Caco-2 (cell line): Measurements from ENCODE around the gene USP17L12. TPM values are rescaled to one million over a fixed set of nuclear protein-coding genes. Genes with fewer than 3 reads are reported as not detected.
"Not testable (repeated sequence)": the region's sequence is repeated elsewhere in the genome, so short reads cannot be mapped to it uniquely, and the experiment has no call there.

Source experiments
- Bru-seq: library from RNA; stranded (reverse); fragments of 400-500 nt; gene quantifications from one replicate; lab custom pipeline; 2021; lab: Mats Ljungman, UMichigan
- BruChase-seq, 2 experiments: library from RNA; stranded (reverse); fragments of 400-500 nt; gene quantifications; one replicate each; lab custom pipeline; 2021; lab: Mats Ljungman, UMichigan
- BruUV-seq: library from RNA; stranded (reverse); fragments of 400-500 nt; replicated peaks from 2 replicates; lab custom pipeline; 2021; lab: Mats Ljungman, UMichigan
- CTCF ChIA-PET: fragments of 300-600 bp; sonication (Branson Sonifier 250); formaldehyde crosslinking; loops from one replicate; lab custom pipeline; 2022; ENCODE audit warnings: antibody characterized with exemption; lab: Charles Lee
- POLR2A ChIA-PET: fragments of 300-600 bp; sonication (Branson Sonifier 250); formaldehyde crosslinking; loops from one replicate; lab custom pipeline; 2022; ENCODE audit warnings: antibody characterized with exemption; lab: Charles Lee
- DNase-seq, 2 experiments: peaks; one replicate each; pipeline versions ENCODE4 v3.0.0 to v3.0.0-alpha.2; 2020 to 2022
- H3K27me3 ChIP-seq: replicated peaks from 2 replicates; pipeline ENCODE4 v1.6.0; 2011; ENCODE audit warnings: low read length; ENCODE audit not compliant: control insufficient read depth, insufficient read depth
- H3K36me3 ChIP-seq: 2 replicates; pipeline ENCODE4 v1.5.1; 2011; ENCODE audit warnings: low read length; ENCODE audit not compliant: control insufficient read depth, insufficient read depth
- H3K4me1 ChIP-seq: fragments of 250-450 bp; sonication (Bioruptor Pico); 2 replicates; pipeline ENCODE4 v1.5.1; 2020; ENCODE audit warnings: mild to moderate bottlenecking
- H3K4me3 ChIP-seq: 2 replicates; pipeline ENCODE4 v1.5.1; 2011; ENCODE audit warnings: low read depth, mild to moderate bottlenecking, control low read depth, low read length
- H3K9me3 ChIP-seq: fragments of 250-450 bp; sonication (Bioruptor Pico); 2 replicates; pipeline ENCODE4 v1.5.1; 2020; ENCODE audit warnings: mild to moderate bottlenecking, moderate library complexity
- H3K27ac Mint-ChIP-seq: one replicate; pipeline ENCODE4 v1.8.0; 2022; ENCODE audit warnings: mixed read lengths; ENCODE audit not compliant: unreplicated experiment
- H3K27me3 Mint-ChIP-seq: one replicate; pipeline ENCODE4 v1.8.0; 2022; ENCODE audit warnings: mixed read lengths; ENCODE audit not compliant: insufficient read depth, unreplicated experiment
- H3K36me3 Mint-ChIP-seq: one replicate; pipeline ENCODE4 v1.8.0; 2022; ENCODE audit warnings: mild to moderate bottlenecking, mixed read lengths; ENCODE audit not compliant: insufficient read depth, unreplicated experiment
- H3K4me1 Mint-ChIP-seq: one replicate; pipeline ENCODE4 v1.8.0; 2022; ENCODE audit warnings: low read depth, mixed read lengths; ENCODE audit not compliant: unreplicated experiment
- H3K4me3 Mint-ChIP-seq: one replicate; pipeline ENCODE4 v1.8.0; 2022; ENCODE audit warnings: mild to moderate bottlenecking, moderate library complexity, mixed read lengths; ENCODE audit not compliant: unreplicated experiment
- H3K9me3 Mint-ChIP-seq: one replicate; pipeline ENCODE4 v1.8.0; 2022; ENCODE audit warnings: mixed read lengths; ENCODE audit not compliant: unreplicated experiment
- intact Hi-C: fragments of 100-400 bp; cut with micrococcal nuclease; formaldehyde crosslinking; loops from one replicate; pipeline ENCODE4 v1.10.0; 2022; ENCODE audit not compliant: unreplicated experiment
- long read RNA-seq: library from polyadenylated mRNA; stranded (forward); transcript quantifications from one replicate; pipeline ENCODE4 v2.0.0, GENCODE V29; 2022
- total RNA-seq: library from RNA; stranded (reverse); gene quantifications from 2 replicates; pipeline ENCODE4 v1.2.3, GENCODE V29; 2022

USP17L12 gene, protein sequence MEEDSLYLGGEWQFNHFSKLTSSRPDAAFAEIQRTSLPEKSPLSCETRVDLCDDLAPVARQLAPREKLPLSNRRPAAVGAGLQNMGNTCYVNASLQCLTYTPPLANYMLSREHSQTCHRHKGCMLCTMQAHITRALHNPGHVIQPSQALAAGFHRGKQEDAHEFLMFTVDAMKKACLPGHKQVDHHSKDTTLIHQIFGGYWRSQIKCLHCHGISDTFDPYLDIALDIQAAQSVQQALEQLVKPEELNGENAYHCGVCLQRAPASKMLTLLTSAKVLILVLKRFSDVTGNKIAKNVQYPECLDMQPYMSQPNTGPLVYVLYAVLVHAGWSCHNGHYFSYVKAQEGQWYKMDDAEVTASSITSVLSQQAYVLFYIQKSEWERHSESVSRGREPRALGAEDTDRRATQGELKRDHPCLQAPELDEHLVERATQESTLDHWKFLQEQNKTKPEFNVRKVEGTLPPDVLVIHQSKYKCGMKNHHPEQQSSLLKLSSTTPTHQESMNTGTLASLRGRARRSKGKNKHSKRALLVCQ
- not detected in 2 replicates for total RNA-seq
- Bru-seq, nascent RNA = not detected
- BruChase-seq, experiment 1, labeled RNA remaining after a 2-hour chase = not detected
- not detected for BruChase-seq, experiment 2, labeled RNA remaining after a 6-hour chase
- long read RNA-seq = 0 reads

DNA sequence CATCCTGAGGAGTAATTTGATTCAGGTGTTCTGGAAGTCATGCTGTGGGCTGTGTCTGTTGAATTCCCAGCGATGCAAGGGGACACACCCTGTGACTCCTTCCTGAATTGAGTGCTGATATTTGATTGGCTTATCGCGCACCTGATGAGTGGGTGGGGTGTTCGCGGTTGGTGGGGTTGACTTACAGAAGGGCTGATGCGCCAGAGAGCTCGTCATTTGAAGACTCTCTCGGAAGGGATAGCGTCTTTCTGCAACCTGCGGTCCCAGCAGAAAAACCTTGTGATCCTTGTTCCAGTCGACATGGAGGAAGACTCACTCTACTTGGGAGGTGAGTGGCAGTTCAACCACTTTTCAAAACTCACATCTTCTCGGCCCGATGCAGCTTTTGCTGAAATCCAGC lies at the start of gene USP17L12:
Gene USP17L12 (plus strand): TSS at position 301 of the 400 bp plus-strand sequence. CDS start 0 bp downstream, at position 301.
- BruUV-seq, H3K27me3 ChIP-seq, H3K4me1 Mint-ChIP-seq, intact Hi-C loops, CTCF ChIA-PET, H3K4me3 Mint-ChIP-seq, H3K9me3 ChIP-seq, H3K36me3 ChIP-seq, DNase-seq, H3K27me3 Mint-ChIP-seq, H3K4me1 ChIP-seq, H3K4me3 ChIP-seq, H3K27ac Mint-ChIP-seq, H3K36me3 Mint-ChIP-seq, POLR2A ChIA-PET, H3K9me3 Mint-ChIP-seq: not testable (repeated sequence)

DNA sequence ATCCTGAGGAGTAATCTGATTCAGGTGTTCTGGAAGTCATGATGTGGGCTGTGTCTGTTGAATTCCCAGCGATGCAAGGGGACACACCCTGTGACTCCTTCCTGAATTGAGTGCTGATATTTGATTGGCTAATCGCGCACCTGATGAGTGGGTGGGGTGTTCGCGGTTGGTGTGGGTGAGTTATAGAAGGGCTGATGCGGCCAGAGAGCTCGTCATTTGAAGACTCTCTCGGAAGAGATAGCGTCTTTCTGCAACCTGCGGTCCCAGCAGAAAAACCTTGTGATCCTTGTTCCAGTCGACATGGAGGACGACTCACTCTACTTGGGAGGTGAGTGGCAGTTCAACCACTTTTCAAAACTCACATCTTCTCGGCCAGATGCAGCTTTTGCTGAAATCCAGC lies 9.6 kb upstream of the USP17L12 start, which contains the start of gene USP17L10:
Gene USP17L10 (plus strand): TSS at position 301 of the 400 bp plus-strand sequence. CDS start 0 bp downstream, at position 301.
- BruUV-seq, DNase-seq, H3K27me3 Mint-ChIP-seq, H3K9me3 ChIP-seq, intact Hi-C loops, H3K9me3 Mint-ChIP-seq, POLR2A ChIA-PET, H3K27ac Mint-ChIP-seq, H3K4me3 Mint-ChIP-seq, H3K4me3 ChIP-seq, H3K36me3 ChIP-seq, H3K27me3 ChIP-seq, H3K4me1 Mint-ChIP-seq, H3K36me3 Mint-ChIP-seq, H3K4me1 ChIP-seq, CTCF ChIA-PET: not testable (repeated sequence)

DNA sequence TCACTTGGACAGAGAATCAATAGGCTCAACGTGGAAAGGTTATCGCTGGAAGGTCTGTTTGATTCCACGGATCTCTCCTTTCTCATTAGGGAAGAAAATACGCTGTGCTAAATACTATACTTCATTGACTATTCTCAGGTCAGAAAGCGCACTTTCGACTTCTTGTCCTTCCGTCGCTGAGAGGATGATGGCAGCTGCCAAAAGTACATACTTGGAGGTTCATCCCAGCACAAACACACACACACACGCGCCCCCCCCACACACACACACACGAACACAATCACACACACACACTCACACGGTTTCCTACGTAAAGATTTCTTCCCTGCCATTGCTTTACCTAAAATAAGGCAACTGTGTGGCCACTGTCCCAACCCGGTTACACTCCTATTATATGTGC lies 5.3 kb upstream of the USP17L12 start:
- H3K4me3 Mint-ChIP-seq, H3K9me3 Mint-ChIP-seq, H3K27me3 Mint-ChIP-seq, intact Hi-C loops, H3K4me3 ChIP-seq, H3K36me3 ChIP-seq, CTCF ChIA-PET, POLR2A ChIA-PET, H3K27me3 ChIP-seq, H3K4me1 ChIP-seq, H3K4me1 Mint-ChIP-seq, H3K9me3 ChIP-seq, H3K36me3 Mint-ChIP-seq, BruUV-seq, H3K27ac Mint-ChIP-seq: not testable (repeated sequence)
- peak in 1 of 2 experiments; percentile 3 for DNase-seq

DNA sequence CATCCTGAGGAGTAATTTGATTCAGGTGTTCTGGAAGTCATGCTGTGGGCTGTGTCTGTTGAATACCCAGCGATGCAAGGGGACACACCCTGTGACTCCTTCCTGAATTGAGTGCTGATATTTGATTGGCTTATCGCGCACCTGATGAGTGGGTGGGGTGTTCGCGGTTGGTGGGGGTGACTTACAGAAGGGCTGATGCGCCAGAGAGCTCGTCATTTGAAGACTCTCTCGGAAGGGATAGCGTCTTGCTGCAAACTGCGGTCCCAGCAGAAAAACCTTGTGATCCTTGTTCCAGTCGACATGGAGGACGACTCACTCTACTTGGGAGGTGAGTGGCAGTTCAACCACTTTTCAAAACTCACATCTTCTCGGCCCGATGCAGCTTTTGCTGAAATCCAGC lies 4.8 kb upstream of the USP17L12 start, which contains the start of gene USP17L11:
Gene USP17L11 (plus strand): TSS at position 301 of the 400 bp plus-strand sequence. CDS start 0 bp downstream, at position 301.
- H3K36me3 ChIP-seq, H3K4me1 ChIP-seq, H3K9me3 Mint-ChIP-seq, CTCF ChIA-PET, H3K4me3 Mint-ChIP-seq, H3K36me3 Mint-ChIP-seq, BruUV-seq, H3K27me3 ChIP-seq, intact Hi-C loops, H3K27ac Mint-ChIP-seq, H3K4me3 ChIP-seq, H3K9me3 ChIP-seq, H3K4me1 Mint-ChIP-seq, DNase-seq, POLR2A ChIA-PET, H3K27me3 Mint-ChIP-seq: not testable (repeated sequence)

DNA sequence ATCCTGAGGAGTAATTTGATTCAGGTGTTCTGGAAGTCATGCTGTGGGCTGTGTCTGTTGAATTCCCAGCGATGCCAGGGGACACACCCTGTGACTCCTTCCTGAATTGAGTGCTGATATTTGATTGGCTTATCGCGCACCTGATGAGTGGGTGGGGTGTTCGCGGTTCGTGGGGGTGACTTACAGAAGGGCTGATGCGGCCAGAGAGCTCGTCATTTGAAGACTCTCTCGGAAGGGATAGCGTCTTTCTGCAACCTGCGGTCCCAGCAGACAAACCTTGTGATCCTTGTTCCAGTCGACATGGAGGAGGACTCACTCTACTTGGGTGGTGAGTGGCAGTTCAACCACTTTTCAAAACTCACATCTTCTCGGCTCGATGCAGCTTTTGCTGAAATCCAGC lies 4.6 kb downstream of the USP17L12 start, which contains the start of gene USP17L13:
Gene USP17L13 (plus strand): TSS at position 301 of the 400 bp plus-strand sequence. CDS start 0 bp downstream, at position 301.
- H3K4me1 Mint-ChIP-seq, DNase-seq, H3K4me1 ChIP-seq, H3K4me3 ChIP-seq, POLR2A ChIA-PET, H3K9me3 Mint-ChIP-seq, H3K36me3 ChIP-seq, H3K9me3 ChIP-seq, H3K27ac Mint-ChIP-seq, CTCF ChIA-PET, H3K27me3 ChIP-seq, H3K27me3 Mint-ChIP-seq, H3K4me3 Mint-ChIP-seq, H3K36me3 Mint-ChIP-seq, BruUV-seq, intact Hi-C loops: not testable (repeated sequence)

DNA sequence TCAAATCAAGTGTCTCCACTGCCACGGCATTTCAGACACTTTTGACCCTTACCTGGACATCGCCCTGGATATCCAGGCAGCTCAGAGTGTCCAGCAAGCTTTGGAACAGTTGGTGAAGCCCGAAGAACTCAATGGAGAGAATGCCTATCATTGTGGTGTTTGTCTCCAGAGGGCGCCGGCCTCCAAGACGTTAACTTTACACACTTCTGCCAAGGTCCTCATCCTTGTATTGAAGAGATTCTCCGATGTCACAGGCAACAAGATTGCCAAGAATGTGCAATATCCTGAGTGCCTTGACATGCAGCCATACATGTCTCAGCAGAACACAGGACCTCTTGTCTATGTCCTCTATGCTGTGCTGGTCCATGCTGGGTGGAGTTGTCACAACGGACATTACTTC lies 10.3 kb downstream of the USP17L12 start:
- H3K27me3 Mint-ChIP-seq, BruUV-seq, H3K9me3 Mint-ChIP-seq, H3K4me1 Mint-ChIP-seq, H3K27ac Mint-ChIP-seq, H3K4me3 Mint-ChIP-seq, intact Hi-C loops, H3K4me3 ChIP-seq, H3K9me3 ChIP-seq, H3K27me3 ChIP-seq, H3K36me3 ChIP-seq, POLR2A ChIA-PET, CTCF ChIA-PET, H3K36me3 Mint-ChIP-seq, H3K4me1 ChIP-seq: not testable (repeated sequence)
- peak in 1 of 2 experiments; percentile 21 for DNase-seq
